SHP77 treated with DMSO at 0.1 percent for 48 hours (cell line): ENCODE data around the gene MBTD1.
"Not testable (repeated sequence)": the region's sequence is repeated elsewhere in the genome, so short reads cannot be mapped to it uniquely, and the experiment has no call there.

Experiments used
- DNase-seq: peaks from one replicate; lab custom pipeline; 2025; lab: John Stamatoyannopoulos, UW

Gene MBTD1

DNA sequence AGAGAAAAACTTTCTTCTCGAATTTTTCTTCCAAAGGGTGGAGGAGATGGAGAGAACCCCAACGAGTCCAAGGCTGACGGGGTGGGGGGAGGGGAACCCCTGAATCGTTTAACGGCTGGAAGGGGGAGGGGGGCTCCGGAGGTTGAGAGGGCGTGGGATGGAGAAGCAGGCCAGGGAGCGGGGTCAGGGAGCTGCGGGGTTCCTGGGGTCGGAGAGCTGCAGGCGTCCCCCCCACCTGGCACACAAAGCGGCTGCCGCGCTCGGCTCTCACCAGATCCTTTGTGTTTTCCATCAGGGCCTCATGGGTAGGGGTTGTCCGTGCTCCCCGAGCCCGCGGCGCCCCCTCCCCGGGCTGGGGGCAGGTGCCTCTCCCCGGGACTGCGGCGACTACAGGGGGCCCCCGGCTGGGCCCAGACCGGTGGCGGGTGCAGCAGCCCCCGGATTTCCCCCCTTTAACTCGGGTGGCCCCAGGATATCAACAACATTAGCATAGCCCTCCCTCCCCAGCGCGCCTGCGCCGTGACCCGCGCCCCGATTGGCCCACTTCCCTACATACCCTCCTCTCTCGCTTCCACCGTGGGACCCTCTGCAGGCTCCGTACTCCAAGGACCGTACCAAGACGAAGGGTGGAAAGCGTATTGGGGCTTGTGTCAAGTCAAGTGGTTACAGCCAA is at the start of gene MBTD1:
Gene MBTD1, minus strand, starts transcription at position 486 of the 673 bp plus-strand sequence. CDS start 34,888 bp downstream, outside the sequence.
- DNase-seq, result peak; percentile 97

GRCh38 chr17:51305182-51305581 is 45.3 kb upstream of the MBTD1 start:
- DNase-seq, result no peak

GRCh38 chr17:51299859-51300258 is 40.0 kb upstream of the MBTD1 start:
- no peak for DNase-seq

GRCh38 chr17:51298508-51299371 is 38.9 kb upstream of the MBTD1 start:
- DNase-seq, result peak; percentile 5

DNA sequence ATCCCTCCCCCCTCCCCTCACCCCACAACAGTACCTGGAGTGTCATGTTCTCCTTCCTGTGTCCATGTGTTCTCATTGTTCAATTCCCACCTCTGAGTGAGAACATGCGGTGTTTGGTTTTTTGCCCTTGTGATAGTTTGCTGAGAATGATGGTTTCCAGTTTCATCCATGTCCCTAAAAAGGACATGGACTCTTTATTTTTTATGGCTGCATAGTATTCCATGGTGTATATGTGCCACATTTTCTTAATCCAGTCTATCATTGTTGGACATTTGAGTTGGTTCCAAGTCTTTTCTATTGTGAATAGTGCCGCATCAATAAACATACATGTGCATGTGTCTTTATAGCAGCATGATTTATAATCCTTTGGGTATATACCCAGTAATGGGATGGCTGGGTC is 34.5 kb upstream of the MBTD1 start:
- DNase-seq, result not testable (repeated sequence)

- no peak for DNase-seq
These were observed 29.9 kb upstream of the MBTD1 start for GRCh38 chr17:51289696-51290111.

GRCh38 chr17:51287412-51287811 is 27.6 kb upstream of the MBTD1 start:
- no peak for DNase-seq

DNA sequence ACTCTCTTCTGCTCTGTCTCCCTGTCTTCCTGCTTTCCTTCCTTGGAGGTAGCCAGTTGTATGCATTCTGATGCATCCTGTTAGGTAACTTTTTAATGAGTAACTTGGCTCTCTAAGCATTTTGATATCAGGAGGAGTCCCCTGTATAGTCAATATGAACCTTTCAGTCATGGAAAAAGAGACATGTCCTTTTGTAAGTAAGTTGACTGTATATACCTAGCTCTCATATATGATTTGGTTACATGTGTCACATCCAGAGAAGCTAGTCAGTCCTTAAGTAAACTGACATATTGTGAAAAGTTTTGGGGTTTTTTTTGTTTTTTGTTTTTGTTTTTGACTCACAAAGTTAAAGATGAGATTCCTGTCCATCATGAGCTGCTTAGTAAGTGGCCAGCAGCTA is 19.3 kb upstream of the MBTD1 start:
- DNase-seq, result no peak

DNA sequence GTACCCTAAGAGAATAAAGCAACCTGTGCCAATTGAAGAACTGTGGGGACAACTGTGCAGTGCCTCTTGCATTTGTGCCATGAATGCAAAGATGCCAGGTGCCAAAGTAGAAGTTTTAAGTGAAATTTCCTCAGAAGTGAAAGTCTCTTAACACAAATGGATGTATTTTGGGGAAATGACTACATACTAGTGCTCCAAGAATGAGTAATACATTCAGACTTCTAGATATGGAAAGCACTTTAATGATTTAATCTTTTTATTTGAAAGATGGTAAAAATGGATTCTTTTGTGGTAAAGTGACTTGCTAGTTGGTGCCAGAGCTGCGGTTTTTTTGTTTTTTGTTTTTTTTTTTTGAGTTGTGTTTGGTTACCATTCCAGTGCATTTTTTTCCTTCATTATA is 15.5 kb upstream of the MBTD1 start:
- no peak for DNase-seq

DNA sequence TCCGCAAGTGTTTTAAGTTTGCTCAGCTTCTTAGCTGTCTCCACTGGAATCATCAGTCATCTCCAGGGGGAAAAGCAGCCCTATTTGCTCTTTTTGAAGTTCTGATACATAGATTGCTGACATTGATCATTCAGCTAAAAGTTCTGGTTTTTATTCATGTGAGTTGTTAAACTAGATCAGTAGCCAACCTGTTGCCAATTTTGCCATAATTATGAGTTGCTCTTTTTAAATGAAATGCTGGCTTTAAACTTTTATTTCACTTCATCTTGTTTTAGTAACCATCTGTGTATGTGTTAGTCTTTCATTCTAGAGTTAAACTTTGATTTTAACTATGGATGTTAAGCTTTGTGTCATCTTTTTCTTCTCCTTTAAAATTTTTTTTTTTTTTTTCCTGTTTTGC is 13.0 kb upstream of the MBTD1 start:
- no peak for DNase-seq

- DNase-seq, result no peak
These were observed 10.8 kb upstream of the MBTD1 start for GRCh38 chr17:51270636-51271035.

DNA sequence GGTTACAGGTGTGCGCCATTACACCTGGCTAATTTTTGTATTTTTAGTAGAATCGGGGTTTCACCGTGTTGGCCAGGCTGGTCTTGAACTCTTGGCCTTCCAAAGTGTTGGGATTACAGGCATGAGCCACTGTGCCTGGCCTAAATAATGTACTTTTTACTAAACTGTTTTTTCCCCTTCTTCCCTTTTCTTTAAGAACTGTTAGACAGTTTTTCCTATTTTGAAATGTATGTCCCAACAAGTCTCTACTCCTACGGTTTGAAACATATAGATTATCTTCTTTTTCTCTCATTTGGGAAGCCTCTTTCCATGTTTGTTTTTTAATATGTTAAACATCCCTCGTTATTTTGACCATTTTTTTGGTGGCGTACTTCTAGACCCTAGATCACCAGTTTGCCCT is 10.1 kb upstream of the MBTD1 start:
- DNase-seq, result no peak

DNA sequence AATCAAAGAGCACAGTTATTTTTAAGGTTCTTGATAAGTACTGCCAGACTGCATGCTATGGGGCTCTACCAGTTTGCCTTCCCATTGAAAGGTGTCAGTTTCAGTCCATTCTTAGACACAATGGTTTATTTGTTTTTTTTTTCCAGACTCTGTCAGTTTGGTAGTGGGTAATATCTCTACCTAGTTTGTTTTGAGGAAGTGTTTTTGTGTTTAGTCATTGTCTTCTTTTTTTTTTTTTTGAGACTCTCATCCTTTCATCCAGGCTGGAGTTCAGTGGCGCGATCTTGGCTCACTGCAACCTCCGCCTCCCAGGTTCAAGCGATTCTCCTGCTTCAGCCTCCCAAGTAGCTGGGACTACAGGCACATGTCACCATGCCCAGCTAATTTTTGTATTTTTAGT is 4.6 kb upstream of the MBTD1 start:
- not testable (repeated sequence) for DNase-seq

DNA sequence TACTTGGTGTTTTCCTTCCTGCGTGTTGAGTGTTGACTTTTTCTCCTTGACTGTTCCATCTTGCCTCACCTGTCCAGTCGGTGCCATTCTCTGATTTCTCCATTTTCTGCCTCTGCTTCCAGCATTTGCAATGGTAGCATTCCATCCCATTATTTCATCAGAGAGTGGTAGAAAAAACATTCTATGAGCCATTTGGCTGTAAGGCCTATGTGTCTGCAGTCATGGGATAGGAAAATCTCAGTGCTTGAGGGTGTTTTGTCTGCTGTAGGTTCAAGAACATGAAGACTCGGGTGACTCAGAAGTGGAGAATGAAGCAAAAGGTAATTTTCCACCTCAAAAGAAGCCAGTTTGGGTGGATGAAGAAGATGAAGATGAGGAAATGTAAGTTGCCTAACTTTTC is 3.2 kb upstream of the MBTD1 start:
- no peak for DNase-seq

DNA sequence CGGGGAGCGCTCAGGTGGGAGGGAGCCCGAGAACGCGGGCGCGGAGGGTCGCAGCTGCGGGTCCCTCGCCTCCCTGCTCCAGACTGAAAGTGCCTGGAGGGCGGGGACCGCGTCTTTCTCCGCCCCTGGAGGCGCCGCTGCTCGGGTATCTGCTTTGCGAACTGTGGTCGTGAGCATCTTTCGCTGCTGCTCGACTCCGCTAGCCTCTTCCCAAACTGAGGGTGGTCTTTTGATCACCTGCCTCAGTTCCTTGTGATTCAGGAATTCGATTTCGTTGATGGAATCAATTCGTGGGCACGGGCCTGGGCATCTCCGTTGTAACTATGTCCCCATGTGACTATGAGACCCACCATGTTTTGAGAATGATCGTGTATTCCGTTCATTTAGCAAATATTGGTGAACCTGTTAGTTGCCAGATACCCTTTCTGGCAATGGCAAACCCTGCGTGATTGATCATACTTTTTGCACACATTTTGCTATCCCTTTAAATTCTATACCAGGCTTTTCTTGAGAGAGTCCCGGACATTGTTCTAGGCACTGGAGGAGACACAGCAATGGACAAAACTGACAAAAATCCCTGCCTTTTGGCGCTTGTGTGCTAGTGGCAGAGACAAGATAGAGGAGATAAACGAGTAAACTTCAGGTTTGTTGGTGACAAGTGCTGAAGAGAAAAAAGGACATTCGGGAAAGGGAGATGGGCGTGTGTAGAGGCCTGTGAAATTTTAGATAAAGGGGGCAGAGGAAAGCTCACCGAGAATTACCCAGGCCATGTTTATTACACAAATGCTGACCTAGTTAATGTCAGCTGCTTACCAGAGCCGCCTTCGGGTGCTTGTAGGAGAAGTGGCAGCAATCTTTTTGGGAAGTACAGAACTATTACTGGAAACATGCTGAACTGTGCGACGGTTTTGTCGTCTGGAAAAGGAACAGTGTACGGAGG is 1.4 kb upstream of the MBTD1 start:
- peak; percentile 8 for DNase-seq

GRCh38 chr17:51260237-51261023 is 581 bp upstream of the MBTD1 start, which contains the start of gene UTP18:
Gene UTP18, plus strand, starts transcription at chr17:51260546. Its CDS starts 39 bp downstream, at chr17:51260585.
- peak; percentile 97 for DNase-seq

DNA sequence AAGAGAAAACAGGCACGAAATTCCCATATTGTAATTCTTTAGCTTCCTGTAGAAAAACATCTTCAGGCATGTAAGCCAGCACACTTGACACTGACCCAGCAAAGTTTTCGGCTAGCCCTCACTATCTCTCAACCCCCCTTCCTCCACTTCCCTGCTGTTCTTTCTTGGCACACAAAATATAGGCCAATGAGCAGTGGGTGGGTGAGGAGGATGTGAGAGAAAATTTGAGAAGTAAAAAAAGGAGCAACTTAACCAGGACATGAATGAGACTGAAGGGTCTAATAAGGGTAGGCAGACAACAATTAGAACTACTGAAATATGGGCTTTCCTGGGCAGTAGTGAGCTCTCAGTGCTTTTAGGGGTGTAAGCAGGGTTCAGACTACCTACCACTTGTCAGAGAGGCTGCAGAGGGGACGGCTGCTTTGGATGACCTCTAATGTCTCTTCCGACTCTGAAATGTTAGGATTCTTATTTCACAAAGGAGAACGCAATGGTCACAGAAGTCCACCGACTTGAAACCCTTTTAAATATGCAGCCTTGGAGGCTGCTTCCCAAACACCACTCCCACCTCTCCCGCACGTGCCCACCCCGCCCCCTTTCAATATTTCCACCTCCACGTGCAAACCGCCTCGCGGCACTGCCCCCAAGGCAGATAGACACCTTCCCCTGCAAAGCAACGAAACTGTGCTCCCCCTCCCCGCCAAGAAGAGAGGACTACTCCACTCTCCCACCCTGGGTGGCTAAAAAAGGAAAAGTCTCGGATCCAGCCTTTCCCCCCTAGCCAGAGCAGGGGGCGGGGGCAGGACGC is 889 bp downstream of the MBTD1 start:
- DNase-seq, result no peak

DNA sequence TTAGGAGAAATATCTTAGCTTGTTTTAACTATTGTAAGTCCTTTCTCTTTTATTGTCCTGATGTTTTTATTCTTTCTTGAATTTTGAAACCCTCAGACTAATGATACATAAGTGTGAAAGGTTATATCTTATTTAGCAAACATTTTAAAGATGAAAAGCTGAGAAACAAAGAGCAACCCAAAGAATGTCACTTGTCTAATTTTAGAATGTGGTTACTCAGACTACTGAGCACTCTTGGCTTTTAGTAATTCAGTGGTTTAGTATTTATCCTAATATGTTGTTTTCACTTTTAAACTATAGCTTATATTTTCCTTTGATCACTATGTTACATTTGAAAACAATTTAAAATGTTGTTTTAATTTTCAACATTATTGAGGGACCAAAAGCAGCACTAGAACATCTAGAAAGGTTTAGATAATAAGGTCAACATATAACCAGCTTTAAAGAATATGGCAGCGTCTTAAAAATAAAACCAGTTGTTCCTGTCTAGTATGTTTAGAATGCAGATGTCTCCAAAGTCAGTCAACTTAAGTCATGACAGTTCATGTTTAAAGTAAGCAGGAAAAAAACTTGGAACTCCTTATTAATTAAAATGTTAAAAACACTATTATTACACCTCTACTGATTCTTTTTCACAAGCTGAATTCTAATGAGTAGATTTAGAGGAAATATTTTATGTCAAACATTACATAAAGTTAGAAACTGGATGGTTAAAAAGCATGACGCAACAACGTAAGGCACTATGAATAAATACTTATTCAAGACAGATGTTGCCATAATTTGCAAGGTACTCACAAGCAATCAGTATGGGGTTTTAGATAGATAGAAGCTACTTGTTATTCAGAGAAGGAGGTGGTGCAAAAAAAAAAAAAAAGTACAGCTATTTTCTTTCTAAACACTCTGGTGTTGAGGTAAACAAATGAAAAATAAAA is 2.4 kb downstream of the MBTD1 start:
- no peak for DNase-seq

- no peak for DNase-seq
These were observed 3.7 kb downstream of the MBTD1 start for GRCh38 chr17:51256101-51256500.
